ENCODE results near the gene ZNF496. TPM values are rescaled to one million over a fixed set of nuclear protein-coding genes. Genes with fewer than 3 reads are reported as not detected.
"Not testable (repeated sequence)": the region's sequence is repeated elsewhere in the genome, so short reads cannot be mapped to it uniquely, and the experiment has no call there.

The ZNF496 gene
- total RNA-seq = 56.0 and 59.5 TPM in 2 replicates
- long read RNA-seq, partial matches to known transcripts = 4 of 32 reads
- long read RNA-seq, other reads (novel, unspliced or antisense) = 28 of 32 reads

DNA sequence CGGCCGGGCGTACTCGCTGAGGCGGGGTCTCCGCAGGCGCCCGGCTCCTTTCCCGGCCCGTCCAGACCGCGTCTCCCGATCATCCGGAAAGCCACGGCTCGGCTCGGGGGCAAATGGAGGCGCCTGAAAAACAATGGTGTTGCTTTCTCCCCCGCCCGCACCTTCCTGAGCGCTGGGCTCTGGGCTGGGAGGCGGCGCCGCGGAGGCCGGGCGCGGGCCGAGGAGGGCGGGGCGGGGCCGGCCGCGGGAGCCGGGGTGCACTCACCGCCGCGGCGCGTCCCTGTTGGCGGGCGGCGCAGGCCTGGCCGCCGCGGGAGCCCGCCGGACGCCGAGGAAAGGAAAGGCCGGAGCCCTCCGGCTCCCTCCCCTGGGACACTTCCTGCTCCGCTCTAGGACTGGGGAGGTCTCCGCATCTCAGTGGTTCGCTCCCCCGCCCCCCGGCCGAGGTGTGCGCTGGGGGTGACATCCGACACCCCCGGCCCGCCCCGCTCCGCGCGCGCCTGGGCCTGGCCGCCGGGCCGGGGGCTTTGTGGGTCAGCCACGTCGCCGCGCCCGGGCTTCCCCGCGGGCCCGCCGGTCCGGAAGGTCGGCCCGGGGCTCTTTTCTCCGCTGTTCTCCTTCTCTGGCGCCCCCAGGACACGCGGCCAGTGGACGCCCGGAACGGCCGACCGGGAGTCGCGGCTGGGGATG, at the start of gene ZNF496:
ZNF496 (minus strand) TSS at position 343 of the 690 bp plus-strand sequence. CDS start 2,289 bp downstream, outside the sequence.
- TF ChIP-seq, protein P1, sequence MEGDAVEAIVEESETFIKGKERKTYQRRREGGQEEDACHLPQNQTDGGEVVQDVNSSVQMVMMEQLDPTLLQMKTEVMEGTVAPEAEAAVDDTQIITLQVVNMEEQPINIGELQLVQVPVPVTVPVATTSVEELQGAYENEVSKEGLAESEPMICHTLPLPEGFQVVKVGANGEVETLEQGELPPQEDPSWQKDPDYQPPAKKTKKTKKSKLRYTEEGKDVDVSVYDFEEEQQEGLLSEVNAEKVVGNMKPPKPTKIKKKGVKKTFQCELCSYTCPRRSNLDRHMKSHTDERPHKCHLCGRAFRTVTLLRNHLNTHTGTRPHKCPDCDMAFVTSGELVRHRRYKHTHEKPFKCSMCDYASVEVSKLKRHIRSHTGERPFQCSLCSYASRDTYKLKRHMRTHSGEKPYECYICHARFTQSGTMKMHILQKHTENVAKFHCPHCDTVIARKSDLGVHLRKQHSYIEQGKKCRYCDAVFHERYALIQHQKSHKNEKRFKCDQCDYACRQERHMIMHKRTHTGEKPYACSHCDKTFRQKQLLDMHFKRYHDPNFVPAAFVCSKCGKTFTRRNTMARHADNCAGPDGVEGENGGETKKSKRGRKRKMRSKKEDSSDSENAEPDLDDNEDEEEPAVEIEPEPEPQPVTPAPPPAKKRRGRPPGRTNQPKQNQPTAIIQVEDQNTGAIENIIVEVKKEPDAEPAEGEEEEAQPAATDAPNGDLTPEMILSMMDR (IDR thresholded peaks at IDR 0.05; ENCODE audit: unreplicated experiment) = peak; percentile 25
- peak; percentile 76 for DNase-seq (ENCODE audit: low spot score, unreplicated experiment)
- Mint-ChIP-seq H3K27me3 (no peaks in the 10 kb centered on the region), H3K4me1 (ENCODE audit: low read depth) (peaks cover 45% of the 10 kb centered on the region), H3K27ac (peak within 1 kb of the TSS; percentile 97), H3K36me3 (ENCODE audit: insufficient read depth) (peaks cover 10% of the 10 kb centered on the region), H3K4me3 (ENCODE audit: low read depth) (peak within 1 kb of the TSS; percentile 89), H3K9me3 (ENCODE audit: low read depth) (no peaks in the 10 kb centered on the region)

DNA sequence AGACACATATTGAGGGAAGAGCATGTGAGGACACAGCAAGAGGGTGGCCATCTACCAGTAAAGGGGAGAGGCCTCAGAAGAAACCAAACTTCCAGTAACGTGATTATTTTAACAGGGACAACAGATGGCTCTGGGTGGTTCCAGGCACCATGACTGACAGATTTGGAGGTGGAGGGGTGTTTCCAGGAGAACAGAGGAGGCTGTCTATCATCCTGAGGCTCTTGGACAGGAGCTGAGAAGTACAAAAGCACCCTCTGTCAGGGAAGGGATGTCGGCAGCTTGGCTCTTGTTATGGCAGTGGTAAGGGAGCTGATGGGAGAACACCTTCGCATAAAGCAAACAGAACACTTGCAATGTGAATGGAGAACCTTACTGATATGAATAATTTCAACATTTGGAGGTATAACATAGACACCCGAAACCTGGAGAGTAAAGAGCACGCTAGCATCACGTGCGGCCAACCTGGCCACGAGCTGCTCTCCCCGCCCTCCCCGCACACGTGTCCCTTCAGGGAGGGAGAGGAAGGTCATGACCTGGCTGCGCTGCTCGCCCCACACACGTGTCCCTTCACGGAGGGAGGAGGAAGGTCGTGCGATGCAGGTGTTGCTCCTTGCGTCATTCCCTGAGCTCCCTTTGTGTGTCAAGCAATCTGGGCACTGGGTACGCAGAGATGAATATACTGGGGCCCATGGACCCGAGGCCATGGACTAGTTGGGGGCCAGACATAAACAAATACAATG, 46.8 kb upstream of the ZNF496 start:
- Mint-ChIP-seq H3K4me3 (ENCODE audit: low read depth) (no peak overlapping the region), H3K4me1 (ENCODE audit: low read depth) (no peaks in the 10 kb centered on the region), H3K27ac (no peak overlapping the region), H3K27me3 (peaks cover 31% of the 10 kb centered on the region), H3K36me3 (ENCODE audit: insufficient read depth) (no peaks in the 10 kb centered on the region), H3K9me3 (ENCODE audit: low read depth) (peaks cover 6% of the 10 kb centered on the region)
- no peak for DNase-seq (ENCODE audit: low spot score, unreplicated experiment)
- TF ChIP-seq, protein P1 (IDR thresholded peaks at IDR 0.05; ENCODE audit: unreplicated experiment) = no peak

DNA sequence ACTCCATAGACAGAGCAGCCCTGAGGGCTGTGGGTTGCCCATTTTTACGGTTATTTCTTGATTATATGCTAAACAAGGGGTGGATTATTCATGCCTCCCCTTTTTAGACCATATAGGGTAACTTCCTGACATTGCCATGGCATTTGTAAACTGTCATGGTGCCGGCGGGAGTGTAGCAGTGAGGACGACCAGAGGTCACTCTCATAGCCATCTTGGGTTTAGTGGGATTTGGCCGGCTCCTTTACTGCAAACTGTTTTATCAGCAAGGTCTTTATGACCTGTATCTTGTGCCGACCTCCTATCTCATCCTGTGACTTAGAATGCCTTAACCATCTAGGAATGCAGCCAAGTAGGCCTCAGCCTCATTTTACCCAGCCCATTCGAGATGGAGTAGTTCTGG, 46.0 kb upstream of the ZNF496 start:
- not testable (repeated sequence) for H3K9me3 Mint-ChIP-seq (ENCODE audit: low read depth); H3K4me1 Mint-ChIP-seq (ENCODE audit: low read depth); H3K27ac Mint-ChIP-seq; DNase-seq (ENCODE audit: low spot score, unreplicated experiment); H3K4me3 Mint-ChIP-seq (ENCODE audit: low read depth); H3K36me3 Mint-ChIP-seq (ENCODE audit: insufficient read depth)
- H3K27me3 Mint-ChIP-seq = peaks cover 31% of the 10 kb centered on the region

DNA sequence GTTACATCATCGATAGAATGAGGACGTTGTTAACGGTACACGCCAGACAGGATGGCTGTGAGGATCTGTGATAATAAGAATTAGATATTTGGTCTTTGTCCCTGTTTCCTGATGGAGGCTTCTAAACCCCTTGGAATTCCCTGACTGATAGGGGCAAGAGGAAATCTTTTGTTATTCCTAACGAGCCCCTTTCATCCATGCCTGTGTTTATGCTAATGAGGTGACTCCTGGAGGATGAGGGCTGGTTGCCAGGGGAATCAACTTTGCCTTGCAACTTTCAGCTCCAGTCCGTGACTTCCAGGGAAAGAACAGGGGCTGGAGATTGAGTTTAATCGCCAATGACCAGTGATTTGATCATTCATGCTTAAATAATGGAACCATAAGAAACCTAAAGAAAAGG, 45.0 kb upstream of the ZNF496 start:
- TF ChIP-seq, protein P1 (IDR thresholded peaks at IDR 0.05; ENCODE audit: unreplicated experiment) = no peak
- H3K4me1 Mint-ChIP-seq (ENCODE audit: low read depth) = no peaks in the 10 kb centered on the region

DNA sequence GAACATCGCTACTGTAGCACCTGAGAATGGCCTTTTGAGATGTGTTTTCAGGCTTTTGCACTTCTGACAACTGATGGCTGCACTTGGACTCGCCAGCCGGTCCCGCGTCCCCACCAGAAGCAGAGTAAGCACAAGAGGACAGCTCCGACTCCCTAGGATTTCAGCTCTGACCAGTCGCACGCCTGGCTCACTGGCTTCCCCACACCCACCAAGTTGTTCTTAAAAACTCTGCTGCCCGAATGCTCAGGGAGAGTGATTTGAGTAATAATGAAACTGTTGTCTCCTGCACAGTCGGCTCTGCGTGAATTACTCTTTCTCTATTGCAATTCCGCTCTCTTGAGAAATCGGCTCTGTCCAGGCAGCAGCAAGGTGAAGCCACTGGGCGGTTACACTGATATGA, 44.1 kb upstream of the ZNF496 start:
- peaks cover 31% of the 10 kb centered on the region for H3K27me3 Mint-ChIP-seq
- H3K9me3 Mint-ChIP-seq (ENCODE audit: low read depth) = peaks cover 6% of the 10 kb centered on the region
- H3K27ac Mint-ChIP-seq = no peak overlapping the region
- TF ChIP-seq, protein P1 (IDR thresholded peaks at IDR 0.05; ENCODE audit: unreplicated experiment) = no peak
- no peaks in the 10 kb centered on the region for H3K4me1 Mint-ChIP-seq (ENCODE audit: low read depth)
- H3K36me3 Mint-ChIP-seq (ENCODE audit: insufficient read depth) = no peaks in the 10 kb centered on the region
- no peak for DNase-seq (ENCODE audit: low spot score, unreplicated experiment)
- H3K4me3 Mint-ChIP-seq (ENCODE audit: low read depth) = no peak overlapping the region

More for the DNA sequence above, 45.0 kb upstream of the ZNF496 start:
- peaks cover 31% of the 10 kb centered on the region for H3K27me3 Mint-ChIP-seq
- peaks cover 6% of the 10 kb centered on the region for H3K9me3 Mint-ChIP-seq (ENCODE audit: low read depth)
- DNase-seq (ENCODE audit: low spot score, unreplicated experiment) = no peak
- H3K36me3 Mint-ChIP-seq (ENCODE audit: insufficient read depth) = no peaks in the 10 kb centered on the region
- no peak overlapping the region for H3K4me3 Mint-ChIP-seq (ENCODE audit: low read depth)
- no peak overlapping the region for H3K27ac Mint-ChIP-seq

DNA sequence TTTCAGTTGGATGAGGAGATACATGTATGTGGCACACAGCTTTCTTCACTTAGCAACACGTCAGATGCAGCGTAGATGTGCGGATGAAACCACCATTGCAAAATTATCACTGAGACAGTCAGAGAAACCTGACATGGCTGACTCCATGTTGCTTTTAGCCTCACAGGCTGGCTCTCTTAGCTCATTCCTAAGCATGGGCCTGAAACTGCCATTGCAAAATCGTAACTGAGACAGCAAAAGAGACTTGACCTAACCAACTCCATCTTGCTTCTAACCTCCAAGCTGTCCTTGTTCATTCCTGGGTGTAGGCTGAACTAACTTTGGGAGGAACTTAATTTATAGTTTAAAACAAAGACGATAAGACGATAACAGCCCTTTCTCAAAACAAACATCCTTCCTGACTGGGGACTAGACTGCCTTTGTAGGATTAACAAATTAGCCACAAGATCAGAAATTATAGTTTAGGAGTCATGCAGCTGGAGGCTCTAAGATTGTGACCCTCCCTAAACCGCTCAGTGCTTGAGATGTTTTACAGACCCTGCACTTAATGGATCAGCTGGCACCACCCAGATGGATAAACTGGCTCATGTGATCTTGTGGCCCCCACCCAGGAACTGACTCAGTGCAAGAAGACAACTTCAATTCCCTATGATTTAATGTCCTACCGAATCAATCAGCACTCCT, 43.1 kb upstream of the ZNF496 start:
- DNase-seq (ENCODE audit: low spot score, unreplicated experiment); H3K9me3 Mint-ChIP-seq (ENCODE audit: low read depth); H3K27ac Mint-ChIP-seq; H3K36me3 Mint-ChIP-seq (ENCODE audit: insufficient read depth); H3K4me3 Mint-ChIP-seq (ENCODE audit: low read depth); H3K4me1 Mint-ChIP-seq (ENCODE audit: low read depth): not testable (repeated sequence)
- H3K27me3 Mint-ChIP-seq = peaks cover 31% of the 10 kb centered on the region
